ENCODE data around the gene RALGPS1.

DNA sequence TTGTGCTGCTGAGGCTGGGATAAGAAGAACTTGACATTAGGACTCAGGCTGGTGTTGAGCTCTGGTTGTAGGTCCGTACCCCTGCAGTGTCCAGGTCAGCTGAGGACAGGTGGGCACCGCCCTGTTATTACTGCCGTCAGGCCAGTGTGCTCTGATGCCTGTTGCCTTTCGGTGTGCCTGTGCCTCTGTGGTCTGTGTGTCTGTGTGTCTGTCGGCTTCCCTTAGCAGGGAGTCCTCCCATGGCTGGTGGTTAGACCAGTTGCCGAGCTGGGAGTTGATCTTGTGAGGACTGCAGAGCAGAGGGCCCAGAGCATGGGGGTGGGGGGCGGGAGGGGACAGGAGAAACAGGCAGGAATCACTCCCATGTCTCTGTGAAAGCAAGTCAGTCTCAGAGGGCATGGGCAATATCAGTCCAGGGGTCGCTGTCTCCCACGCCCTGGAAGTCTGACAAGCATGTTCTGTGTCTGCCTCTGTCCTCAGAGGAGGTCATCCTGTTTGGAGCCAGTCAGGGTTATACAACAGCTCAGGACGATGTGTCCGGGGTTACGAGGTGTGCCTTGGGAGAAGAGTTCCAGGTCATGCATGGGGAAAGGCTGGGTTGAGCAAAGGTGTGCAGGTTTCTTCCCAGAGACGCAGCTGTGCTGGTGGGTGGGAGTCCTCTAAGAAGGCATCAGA lies 282.7 kb downstream of the RALGPS1 start:
- TF ChIP-seq, protein P1, sequence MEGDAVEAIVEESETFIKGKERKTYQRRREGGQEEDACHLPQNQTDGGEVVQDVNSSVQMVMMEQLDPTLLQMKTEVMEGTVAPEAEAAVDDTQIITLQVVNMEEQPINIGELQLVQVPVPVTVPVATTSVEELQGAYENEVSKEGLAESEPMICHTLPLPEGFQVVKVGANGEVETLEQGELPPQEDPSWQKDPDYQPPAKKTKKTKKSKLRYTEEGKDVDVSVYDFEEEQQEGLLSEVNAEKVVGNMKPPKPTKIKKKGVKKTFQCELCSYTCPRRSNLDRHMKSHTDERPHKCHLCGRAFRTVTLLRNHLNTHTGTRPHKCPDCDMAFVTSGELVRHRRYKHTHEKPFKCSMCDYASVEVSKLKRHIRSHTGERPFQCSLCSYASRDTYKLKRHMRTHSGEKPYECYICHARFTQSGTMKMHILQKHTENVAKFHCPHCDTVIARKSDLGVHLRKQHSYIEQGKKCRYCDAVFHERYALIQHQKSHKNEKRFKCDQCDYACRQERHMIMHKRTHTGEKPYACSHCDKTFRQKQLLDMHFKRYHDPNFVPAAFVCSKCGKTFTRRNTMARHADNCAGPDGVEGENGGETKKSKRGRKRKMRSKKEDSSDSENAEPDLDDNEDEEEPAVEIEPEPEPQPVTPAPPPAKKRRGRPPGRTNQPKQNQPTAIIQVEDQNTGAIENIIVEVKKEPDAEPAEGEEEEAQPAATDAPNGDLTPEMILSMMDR (IDR thresholded peaks at IDR 0.05), result no peak
- TF ChIP-seq EP300 (IDR thresholded peaks at IDR 0.05) (no peak), POLR2A (IDR thresholded peaks at IDR 0.05; ENCODE audit: low read depth) (no peak)
